Loucy (cell line): Measurements from ENCODE around the gene RAPGEF2.
"Not testable (repeated sequence)": the region's sequence is repeated elsewhere in the genome, so short reads cannot be mapped to it uniquely, and the experiment has no call there.

Experiments
- H2AFZ ChIP-seq: fragments of 200-600 bp; sonication (generic); 2 replicates; pipeline ENCODE4 v1.6.0; 2016; ENCODE audit warnings: antibody characterized with exemption, mild to moderate bottlenecking, low read length, moderate library complexity
- H3F3A ChIP-seq: fragments of 200-600 bp; 2 replicates; pipeline ENCODE4 v1.6.0; 2016; ENCODE audit warnings: antibody characterized with exemption, low read depth, mild to moderate bottlenecking
- H3K27me3 ChIP-seq: fragments of 200-600 bp; sonication (generic); 2 replicates; pipeline ENCODE4 v1.6.1; 2014; ENCODE audit warnings: low read length, mild to moderate bottlenecking; ENCODE audit not compliant: insufficient read depth, poor library complexity, severe bottlenecking
- H3K36me3 ChIP-seq: fragments of 200-600 bp; sonication (generic); 2 replicates; pipeline ENCODE4 v1.6.1; 2016; ENCODE audit warnings: low read length; ENCODE audit not compliant: insufficient read depth
- H3K4me1 ChIP-seq: fragments of 200-600 bp; sonication (generic); 2 replicates; pipeline ENCODE4 v1.5.1; 2014; ENCODE audit warnings: low read length, mild to moderate bottlenecking; ENCODE audit not compliant: insufficient read depth, poor library complexity, severe bottlenecking
- H3K4me2 ChIP-seq: fragments of 200-600 bp; sonication (generic); 2 replicates; pipeline ENCODE4 v1.6.0; 2014; ENCODE audit warnings: antibody characterized with exemption, low read length, low read depth, mild to moderate bottlenecking; ENCODE audit not compliant: poor library complexity, severe bottlenecking
- H3K4me3 ChIP-seq: fragments of 200-600 bp; sonication (generic); 2 replicates; pipeline ENCODE4 v1.5.1; 2014; ENCODE audit warnings: low read length, mild to moderate bottlenecking, mixed read lengths; ENCODE audit not compliant: poor library complexity, severe bottlenecking
- H3K79me2 ChIP-seq: fragments of 200-600 bp; sonication (generic); 2 replicates; pipeline ENCODE4 v1.6.1; 2014; ENCODE audit warnings: low read length; ENCODE audit not compliant: insufficient read depth
- H3K9ac ChIP-seq: fragments of 200-600 bp; sonication (generic); 2 replicates; pipeline ENCODE4 v1.6.0; 2014; ENCODE audit warnings: mild to moderate bottlenecking, low read depth, low read length, moderate library complexity; ENCODE audit not compliant: poor library complexity, severe bottlenecking
- H3K9me2 ChIP-seq: fragments of 200-600 bp; sonication (generic); replicated peaks from 2 replicates; pipeline ENCODE4 v1.6.1; 2016; ENCODE audit warnings: low read depth, low read length, mixed read lengths
- H3K9me3 ChIP-seq: fragments of 200-600 bp; sonication (generic); 2 replicates; pipeline ENCODE4 v1.6.1; 2014; ENCODE audit warnings: mild to moderate bottlenecking, antibody characterized with exemption, low read length, low read depth; ENCODE audit not compliant: insufficient read depth
- H4K20me1 ChIP-seq: fragments of 200-600 bp; sonication (generic); 2 replicates; pipeline ENCODE4 v1.6.0; 2014; ENCODE audit warnings: antibody characterized with exemption, low read length, mild to moderate bottlenecking; ENCODE audit not compliant: insufficient read depth, poor library complexity, severe bottlenecking
- EZH2phosphoT487 ChIP-seq: fragments of 200-600 bp; IDR thresholded peaks from 2 replicates; pipeline ENCODE4 v1.6.1; 2018; ENCODE audit warnings: antibody characterized with exemption, mild to moderate bottlenecking, moderate library complexity, borderline replicate concordance
- TF ChIP-seq, protein P1 (sequence below): fragments of 200-600 bp; sonication (generic); conservative IDR thresholded peaks from 2 replicates; pipeline ENCODE4 v1.5.1; 2014; ENCODE audit warnings: mild to moderate bottlenecking, antibody characterized with exemption, low read length

RAPGEF2 gene

DNA sequence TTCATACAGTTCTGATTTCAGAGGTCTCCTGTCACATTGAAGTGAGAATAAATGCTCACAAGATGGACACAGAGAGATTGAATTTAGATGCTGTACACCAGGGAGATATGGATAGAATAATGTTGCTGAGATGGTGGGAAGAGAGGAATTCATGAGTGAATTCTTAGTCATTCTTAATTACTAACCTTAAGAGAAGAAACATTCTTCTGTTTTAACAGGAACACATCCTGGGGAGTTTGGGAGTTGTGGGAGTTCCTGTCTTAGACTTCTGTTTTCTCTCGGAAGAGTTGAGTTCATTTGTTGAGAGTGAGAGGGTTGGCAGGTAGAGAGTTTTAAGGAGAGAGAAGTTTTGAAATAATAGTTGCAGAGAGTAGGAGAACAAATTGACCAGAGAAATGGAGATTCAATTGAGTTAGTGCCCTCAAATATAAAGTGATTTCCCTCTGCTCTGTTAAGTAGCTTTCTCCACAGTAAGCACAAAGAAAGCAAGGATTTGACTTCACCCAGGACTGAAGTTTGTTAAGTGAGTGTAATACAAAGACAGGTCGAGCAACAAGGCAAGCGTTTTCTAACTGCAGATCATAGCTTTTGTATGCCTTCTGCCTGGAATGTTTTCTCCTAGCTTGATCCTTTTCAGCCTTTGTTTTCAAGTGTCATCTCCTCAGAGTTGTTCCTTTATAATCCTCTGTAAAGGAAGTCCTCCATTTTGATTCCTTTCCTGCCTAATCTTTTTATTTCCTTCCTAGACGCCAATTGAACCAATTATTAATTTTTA lies 205.9 kb downstream of the RAPGEF2 start:
- H2AFZ ChIP-seq, result no peak overlapping the region
- no peaks in the 10 kb centered on the region for H3K27me3 ChIP-seq
- no peaks in the 10 kb centered on the region for H3K9me2 ChIP-seq
- peaks cover 4% of the 10 kb centered on the region; the same call in 1 of the 2 replicates for H3K79me2 ChIP-seq
- H3K9me3 ChIP-seq, result no peaks in the 10 kb centered on the region
- H3K4me1 ChIP-seq, result peaks cover 18% of the 10 kb centered on the region
- 0 out of 2 replicates have a peak, but pooled peaks cover 3% of the 10 kb centered on the region for H3F3A ChIP-seq
- TF ChIP-seq, protein P1, sequence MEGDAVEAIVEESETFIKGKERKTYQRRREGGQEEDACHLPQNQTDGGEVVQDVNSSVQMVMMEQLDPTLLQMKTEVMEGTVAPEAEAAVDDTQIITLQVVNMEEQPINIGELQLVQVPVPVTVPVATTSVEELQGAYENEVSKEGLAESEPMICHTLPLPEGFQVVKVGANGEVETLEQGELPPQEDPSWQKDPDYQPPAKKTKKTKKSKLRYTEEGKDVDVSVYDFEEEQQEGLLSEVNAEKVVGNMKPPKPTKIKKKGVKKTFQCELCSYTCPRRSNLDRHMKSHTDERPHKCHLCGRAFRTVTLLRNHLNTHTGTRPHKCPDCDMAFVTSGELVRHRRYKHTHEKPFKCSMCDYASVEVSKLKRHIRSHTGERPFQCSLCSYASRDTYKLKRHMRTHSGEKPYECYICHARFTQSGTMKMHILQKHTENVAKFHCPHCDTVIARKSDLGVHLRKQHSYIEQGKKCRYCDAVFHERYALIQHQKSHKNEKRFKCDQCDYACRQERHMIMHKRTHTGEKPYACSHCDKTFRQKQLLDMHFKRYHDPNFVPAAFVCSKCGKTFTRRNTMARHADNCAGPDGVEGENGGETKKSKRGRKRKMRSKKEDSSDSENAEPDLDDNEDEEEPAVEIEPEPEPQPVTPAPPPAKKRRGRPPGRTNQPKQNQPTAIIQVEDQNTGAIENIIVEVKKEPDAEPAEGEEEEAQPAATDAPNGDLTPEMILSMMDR, result no peak
- TF ChIP-seq EZH2phosphoT487, result no peak
- H3K9ac ChIP-seq, result no peak overlapping the region
- peaks cover 8% of the 10 kb centered on the region for H4K20me1 ChIP-seq
- no peak overlapping the region for H3K4me3 ChIP-seq
- H3K36me3 ChIP-seq, result peaks cover 14% of the 10 kb centered on the region
- H3K4me2 ChIP-seq, result no peak overlapping the region

DNA sequence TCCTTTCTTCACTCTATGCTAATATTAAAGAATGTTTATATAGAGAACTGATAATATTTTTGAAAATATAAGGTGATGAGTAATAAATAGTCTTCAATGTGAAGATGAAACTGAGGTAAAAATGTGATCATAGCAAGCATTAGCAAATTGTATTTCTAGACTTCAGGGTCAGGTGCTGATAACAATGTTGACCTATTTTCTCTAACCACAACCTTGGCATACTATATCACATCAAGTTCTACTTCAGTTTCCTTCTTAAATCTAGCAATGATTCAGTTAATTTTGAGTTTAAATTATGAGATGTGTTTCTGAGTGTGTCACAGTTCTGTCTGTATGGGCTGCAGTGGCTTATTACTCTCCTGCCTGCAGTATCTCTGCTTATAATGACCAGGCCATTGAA lies 209.4 kb downstream of the RAPGEF2 start:
- H3K9me2 ChIP-seq, result no peaks in the 10 kb centered on the region
- H3K36me3 ChIP-seq, result peaks cover 23% of the 10 kb centered on the region
- no peaks in the 10 kb centered on the region for H3K9me3 ChIP-seq
- H3K9ac ChIP-seq, result no peak overlapping the region
- no peaks in the 10 kb centered on the region for H3F3A ChIP-seq
- H3K4me2 ChIP-seq, result no peak overlapping the region
- H3K4me1 ChIP-seq, result peaks cover 13% of the 10 kb centered on the region
- H3K27me3 ChIP-seq, result no peaks in the 10 kb centered on the region
- H2AFZ ChIP-seq, result no peak overlapping the region
- TF ChIP-seq EZH2phosphoT487, result no peak
- TF ChIP-seq, protein P1, result no peak
- no peaks in the 10 kb centered on the region for H3K79me2 ChIP-seq
- H3K4me3 ChIP-seq, result no peak overlapping the region
- H4K20me1 ChIP-seq, result peaks cover 3% of the 10 kb centered on the region

DNA sequence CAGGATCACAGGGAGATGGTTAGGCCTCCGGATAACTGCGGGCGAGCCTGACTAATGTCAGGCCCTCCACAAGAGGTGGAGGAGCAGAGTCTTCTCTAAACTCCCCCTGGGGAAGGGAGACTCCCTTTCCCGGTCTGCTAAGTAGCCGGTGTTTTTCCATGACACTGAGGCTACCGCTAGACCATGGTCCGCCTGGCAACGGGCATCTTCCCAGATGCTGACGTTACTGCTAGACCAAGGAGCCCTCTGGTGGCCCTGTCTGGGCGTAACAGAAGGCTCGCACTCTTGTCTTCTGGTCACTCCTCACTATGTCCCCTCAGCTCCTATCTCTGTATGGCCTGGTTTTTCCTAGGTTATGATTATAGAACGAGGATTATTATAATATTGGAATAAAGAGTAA lies 213.0 kb downstream of the RAPGEF2 start:
- H2AFZ ChIP-seq, H3K4me2 ChIP-seq, H3K9me2 ChIP-seq, H4K20me1 ChIP-seq, H3K9me3 ChIP-seq, H3F3A ChIP-seq, H3K27me3 ChIP-seq, H3K9ac ChIP-seq, H3K79me2 ChIP-seq, H3K4me3 ChIP-seq: not testable (repeated sequence)
- TF ChIP-seq, protein P1, result peak; percentile 47
- Histone ChIP-seq H3K4me1 (peaks cover 13% of the 10 kb centered on the region), H3K36me3 (peaks cover 26% of the 10 kb centered on the region)
